SIG-M5 (cell line): ENCODE results near the gene PATZ1.

ENCODE experiments used
- DNase-seq: peaks from one replicate; lab custom pipeline; 2025; lab: John Stamatoyannopoulos, UW

The PATZ1 gene

DNA sequence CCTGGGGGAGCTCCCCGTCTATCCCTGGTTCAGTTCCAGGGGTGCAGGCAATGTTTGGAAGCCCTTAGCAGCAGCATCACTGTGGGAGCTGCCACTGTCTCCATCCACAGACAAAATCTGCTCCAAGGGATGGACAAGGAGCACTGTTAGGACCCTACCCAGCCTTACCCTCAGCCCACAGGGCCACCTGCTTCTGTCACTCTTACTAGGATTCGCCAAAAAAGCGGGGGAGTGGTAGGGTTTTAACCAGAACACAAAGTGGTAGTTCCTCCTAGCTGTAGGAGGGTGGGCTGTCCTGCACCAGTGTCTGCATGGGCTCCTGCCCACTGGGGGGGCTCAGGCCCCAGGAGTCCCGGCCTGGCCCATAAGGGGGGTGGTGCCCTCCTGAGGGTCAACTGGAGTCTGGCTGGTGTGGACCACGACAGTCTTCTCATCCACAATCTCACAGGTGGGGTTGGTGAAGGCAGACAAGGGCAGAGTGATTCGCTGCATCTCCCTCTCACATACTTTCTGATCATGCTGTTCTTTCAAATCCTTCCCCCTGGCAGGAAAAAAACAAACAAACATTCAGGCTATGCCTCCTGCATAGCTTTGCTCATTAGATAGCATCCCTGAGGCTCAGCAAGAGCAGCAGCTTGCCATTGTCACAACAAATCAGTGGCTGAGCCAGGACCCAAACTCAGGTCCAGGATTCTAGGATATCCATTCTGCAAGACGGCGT, 63.2 kb downstream of the PATZ1 start:
- DNase-seq: no peak

DNA sequence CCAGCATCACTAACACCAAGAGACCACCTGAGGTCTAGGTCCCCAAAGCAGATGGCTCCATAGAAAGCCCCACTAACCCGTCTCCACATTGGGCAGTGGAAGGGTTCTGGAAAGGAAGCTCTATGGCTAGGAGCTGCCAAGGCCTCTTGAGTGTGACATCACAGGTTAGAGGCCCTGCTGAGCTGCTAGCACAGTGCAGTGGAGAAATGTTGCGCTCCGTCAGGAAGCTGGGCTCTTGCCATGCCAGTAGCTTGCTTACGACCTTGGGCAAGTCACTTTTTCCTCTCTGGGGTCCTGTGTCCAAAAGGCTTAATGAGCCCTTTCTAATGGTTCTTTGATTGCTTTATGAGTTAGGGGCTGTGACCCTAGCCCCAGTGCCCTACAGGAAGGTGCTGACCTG, 64.4 kb downstream of the PATZ1 start:
- DNase-seq: no peak

DNA sequence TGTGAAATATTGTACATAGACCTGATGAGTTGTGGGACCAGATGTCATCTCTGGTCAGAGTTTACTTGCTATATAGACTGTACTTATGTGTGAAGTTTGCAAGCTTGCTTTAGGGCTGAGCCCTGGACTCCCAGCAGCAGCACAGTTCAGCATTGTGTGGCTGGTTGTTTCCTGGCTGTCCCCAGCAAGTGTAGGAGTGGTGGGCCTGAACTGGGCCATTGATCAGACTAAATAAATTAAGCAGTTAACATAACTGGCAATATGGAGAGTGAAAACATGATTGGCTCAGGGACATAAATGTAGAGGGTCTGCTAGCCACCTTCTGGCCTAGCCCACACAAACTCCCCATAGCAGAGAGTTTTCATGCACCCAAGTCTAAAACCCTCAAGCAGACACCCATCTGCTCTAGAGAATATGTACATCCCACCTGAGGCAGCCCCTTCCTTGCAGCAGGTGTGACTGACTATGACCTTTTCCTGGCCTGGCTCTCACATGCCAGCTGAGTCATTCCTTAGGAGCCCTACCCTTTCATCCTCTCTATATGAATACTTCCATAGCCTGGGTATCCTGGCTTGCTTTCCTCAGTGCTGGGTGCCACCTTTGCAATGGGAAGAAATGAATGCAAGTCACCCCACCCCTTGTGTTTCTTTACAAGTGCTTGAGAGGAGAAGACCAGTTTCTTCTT, 66.2 kb downstream of the PATZ1 start:
- DNase-seq: no peak

DNA sequence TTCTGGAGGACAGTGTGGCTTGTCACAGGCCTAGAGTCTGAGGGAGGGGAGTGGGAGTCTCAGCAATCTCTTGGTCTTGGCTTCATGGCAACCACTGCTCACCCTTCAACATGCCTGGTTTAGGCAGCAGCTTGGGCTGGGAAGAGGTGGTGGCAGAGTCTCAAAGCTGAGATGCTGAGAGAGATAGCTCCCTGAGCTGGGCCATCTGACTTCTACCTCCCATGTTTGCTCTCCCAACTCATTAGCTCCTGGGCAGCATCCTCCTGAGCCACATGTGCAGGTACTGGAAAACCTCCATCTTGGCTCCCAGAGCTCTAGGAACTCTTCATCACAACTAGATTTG, 66.8 kb downstream of the PATZ1 start:
- DNase-seq: no peak

DNA sequence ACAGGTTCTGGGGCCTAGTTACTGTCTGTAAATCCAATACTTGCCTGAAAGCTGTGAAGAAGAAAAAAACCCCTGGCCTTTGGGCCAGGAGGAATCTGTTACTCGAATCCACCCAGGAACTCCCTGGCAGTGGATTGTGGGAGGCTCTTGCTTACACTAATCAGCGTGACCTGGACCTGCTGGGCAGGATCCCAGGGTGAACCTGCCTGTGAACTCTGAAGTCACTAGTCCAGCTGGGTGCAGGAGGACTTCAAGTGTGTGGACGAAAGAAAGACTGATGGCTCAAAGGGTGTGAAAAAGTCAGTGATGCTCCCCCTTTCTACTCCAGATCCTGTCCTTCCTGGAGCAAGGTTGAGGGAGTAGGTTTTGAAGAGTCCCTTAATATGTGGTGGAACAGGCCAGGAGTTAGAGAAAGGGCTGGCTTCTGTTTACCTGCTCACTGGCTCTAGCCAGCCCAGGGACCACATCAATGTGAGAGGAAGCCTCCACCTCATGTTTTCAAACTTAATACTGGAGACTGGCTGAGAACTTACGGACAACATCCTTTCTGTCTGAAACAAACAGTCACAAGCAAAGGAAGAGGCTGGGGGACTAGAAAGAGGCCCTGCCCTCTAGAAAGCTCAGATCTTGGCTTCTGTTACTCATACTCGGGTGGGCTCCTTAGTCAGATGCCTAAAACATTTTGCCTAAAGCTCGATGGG, 67.4 kb downstream of the PATZ1 start:
- no peak for DNase-seq

GRCh38 chr22:31278151-31278621, 68.0 kb downstream of the PATZ1 start:
- DNase-seq: no peak

DNA sequence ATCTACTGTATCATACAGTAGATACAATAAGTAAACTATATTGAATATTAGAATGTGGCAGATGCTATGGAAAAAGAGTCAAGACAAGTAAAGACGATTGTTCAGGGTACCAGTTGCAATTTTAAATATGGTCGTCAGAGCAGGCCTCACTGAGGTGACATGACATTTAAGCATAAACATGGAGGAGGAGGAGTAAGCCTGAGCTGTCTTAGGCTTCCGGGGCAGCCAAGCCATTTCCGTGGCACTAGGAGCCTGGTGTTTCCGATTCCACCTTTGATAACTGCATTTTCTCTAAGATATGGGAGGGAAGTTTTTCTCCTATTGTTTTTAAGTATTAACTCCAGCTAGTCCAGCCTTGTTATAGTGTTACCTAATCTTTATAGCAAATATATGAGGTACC, 68.4 kb downstream of the PATZ1 start:
- DNase-seq: no peak

DNA sequence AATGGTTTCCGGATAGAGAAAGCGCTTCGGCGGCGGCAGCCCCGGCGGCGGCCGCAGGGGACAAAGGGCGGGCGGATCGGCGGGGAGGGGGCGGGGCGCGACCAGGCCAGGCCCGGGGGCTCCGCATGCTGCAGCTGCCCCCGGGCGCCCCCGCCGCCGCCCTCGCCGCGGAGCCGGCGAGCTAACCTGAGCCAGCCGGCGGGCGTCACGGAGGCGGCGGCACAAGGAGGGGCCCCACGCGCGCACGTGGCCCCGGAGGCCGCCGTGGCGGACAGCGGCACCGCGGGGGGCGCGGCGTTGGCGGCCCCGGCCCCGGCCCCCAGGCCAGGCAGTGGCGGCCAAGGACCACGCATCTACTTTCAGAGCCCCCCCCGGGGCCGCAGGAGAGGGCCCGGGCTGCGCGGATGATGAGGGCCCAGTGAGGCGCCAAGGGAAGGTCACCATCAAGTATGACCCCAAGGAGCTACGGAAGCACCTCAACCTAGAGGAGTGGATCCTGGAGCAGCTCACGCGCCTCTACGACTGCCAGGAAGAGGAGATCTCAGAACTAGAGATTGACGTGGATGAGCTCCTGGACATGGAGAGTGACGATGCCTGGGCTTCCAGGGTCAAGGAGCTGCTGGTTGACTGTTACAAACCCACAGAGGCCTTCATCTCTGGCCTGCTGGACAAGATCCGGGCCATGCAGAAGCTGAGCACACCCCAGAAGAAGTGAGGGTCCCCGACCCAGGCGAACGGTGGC, 69.5 kb downstream of the PATZ1 start:
- DNase-seq: no peak
